ENCODE data around the gene FAM236B.
"Not testable (repeated sequence)": the region's sequence is repeated elsewhere in the genome, so short reads cannot be mapped to it uniquely, and the experiment has no call there.

FAM236B gene

GRCh38 chrX:72782560-72782959 is at the start of gene FAM236B:
Gene FAM236B, minus strand, starts transcription at chrX:72782660. Its CDS starts 100 bp downstream, at chrX:72782560.
- not testable (repeated sequence) for DNase-seq (ENCODE audit: low read depth in 2 of 2)

GRCh38 chrX:72830701-72831100 is 48.2 kb upstream of the FAM236B start:
- DNase-seq (ENCODE audit: low read depth in 2 of 2), result not testable (repeated sequence)

GRCh38 chrX:72808110-72808509 is 25.6 kb upstream of the FAM236B start, which contains the start of gene FAM236D:
Gene FAM236D, minus strand, starts transcription at chrX:72808210. Its CDS starts 100 bp downstream, at chrX:72808110.
- DNase-seq (ENCODE audit: low read depth in 2 of 2), result not testable (repeated sequence)

- not testable (repeated sequence) for DNase-seq (ENCODE audit: low read depth in 2 of 2)
Measured at GRCh38 chrX:72790390-72790789, 7.9 kb upstream of the FAM236B start.

GRCh38 chrX:72788142-72788541 is 5.7 kb upstream of the FAM236B start:
- not testable (repeated sequence) for DNase-seq (ENCODE audit: low read depth in 2 of 2)

- DNase-seq (ENCODE audit: low read depth in 2 of 2), result not testable (repeated sequence)
Measured at GRCh38 chrX:72783964-72784363, 1.5 kb upstream of the FAM236B start.

GRCh38 chrX:72783365-72783936 is 991 bp upstream of the FAM236B start:
- DNase-seq (ENCODE audit: low read depth in 2 of 2), result not testable (repeated sequence)

- DNase-seq (ENCODE audit: low read depth in 2 of 2), result not testable (repeated sequence)
Measured at GRCh38 chrX:72778146-72778545, 4.3 kb downstream of the FAM236B start.

- DNase-seq (ENCODE audit: low read depth in 2 of 2), result not testable (repeated sequence)
Measured at GRCh38 chrX:72777467-72777790, 5.0 kb downstream of the FAM236B start.

- not testable (repeated sequence) for DNase-seq (ENCODE audit: low read depth in 2 of 2)
Measured at GRCh38 chrX:72776653-72777466, 5.6 kb downstream of the FAM236B start, which contains the start of gene DMRTC1B. Gene DMRTC1B, plus strand, starts transcription at chrX:72776890. Its CDS starts 68,246 bp downstream, at chrX:72845136.

GRCh38 chrX:72760454-72760853 is 22.0 kb downstream of the FAM236B start:
- DNase-seq (ENCODE audit: low read depth in 2 of 2), result not testable (repeated sequence)

GRCh38 chrX:72748545-72748944 is 33.9 kb downstream of the FAM236B start:
- not testable (repeated sequence) for DNase-seq (ENCODE audit: low read depth in 2 of 2)

GRCh38 chrX:72745546-72745945 is 36.9 kb downstream of the FAM236B start:
- DNase-seq (ENCODE audit: low read depth in 2 of 2), result not testable (repeated sequence)

GRCh38 chrX:72735561-72735960 is 46.9 kb downstream of the FAM236B start:
- DNase-seq (ENCODE audit: low read depth in 2 of 2), result no peak

- DNase-seq (ENCODE audit: low read depth in 2 of 2), result not testable (repeated sequence)
Measured at GRCh38 chrX:72733636-72734035, 48.8 kb downstream of the FAM236B start.
